Liver (tissue), 9 donors: Measurements from ENCODE around the gene SRPX2. TPM values are rescaled to one million over a fixed set of nuclear protein-coding genes. Genes with fewer than 3 reads are reported as not detected.

ENCODE experiments used
- DNase-seq: peaks from one replicate; pipeline ENCODE4 v3.0.0-alpha.2; 2017; ENCODE audit warnings: low spot score
- H3K27ac ChIP-seq, 2 donors: one replicate each; pipeline ENCODE4 v1.7.0; 2013; ENCODE audit warnings: inconsistent platforms in 2 of 2, low read length in 2 of 2, control low read depth in 1 of 2, low read depth in 1 of 2, mild to moderate bottlenecking in 1 of 2
- H3K27me3 ChIP-seq, 4 donors: one replicate each; pipeline versions ENCODE4 v1.6.1 to v1.7.0; 2013; ENCODE audit warnings: low read length in 3 of 4, inconsistent platforms in 1 of 4, mild to moderate bottlenecking in 1 of 4, moderate library complexity in 1 of 4; ENCODE audit not compliant: control insufficient read depth in 4 of 4, insufficient read depth in 4 of 4
- H3K36me3 ChIP-seq, 4 donors: one replicate each; pipeline versions ENCODE4 v1.6.1 to v1.7.0; 2013; ENCODE audit warnings: low read length in 3 of 4, mild to moderate bottlenecking in 3 of 4, low read depth in 1 of 4, moderate library complexity in 1 of 4; ENCODE audit not compliant: control insufficient read depth in 4 of 4, insufficient read depth in 3 of 4
- H3K4me1 ChIP-seq, 4 donors: one replicate each; pipeline versions ENCODE4 v1.6.1 to v1.7.0; 2013; ENCODE audit warnings: low read length in 3 of 4, mild to moderate bottlenecking in 3 of 4, moderate library complexity in 1 of 4; ENCODE audit not compliant: control insufficient read depth in 4 of 4, insufficient read depth in 4 of 4
- H3K4me3 ChIP-seq, 3 donors: one replicate each; pipeline versions ENCODE4 v1.6.1 to v1.7.0; 2013; ENCODE audit warnings: low read length in 3 of 3, control low read depth in 1 of 3, low read depth in 1 of 3, mild to moderate bottlenecking in 1 of 3
- H3K9ac ChIP-seq, 2 donors: one replicate each; pipeline ENCODE4 v1.7.0; 2013; ENCODE audit warnings: low read length in 2 of 2, mild to moderate bottlenecking in 2 of 2, moderate library complexity in 2 of 2, control low read depth in 1 of 2, low read depth in 1 of 2
- H3K9me3 ChIP-seq, 4 donors: one replicate each; pipeline versions ENCODE4 v1.6.1 to v1.7.0; 2013; ENCODE audit warnings: low read length in 3 of 4; ENCODE audit not compliant: control insufficient read depth in 4 of 4
- FOXA1 ChIP-seq: IDR thresholded peaks from 2 replicates; pipeline ENCODE4 v1.6.1; 2016; ENCODE audit warnings: antibody characterized with exemption
- GABPA ChIP-seq, 2 donors: IDR thresholded peaks in 1 of 2; conservative IDR thresholded peaks in 1 of 2; 2 replicates each; pipeline ENCODE4 v1.6.1; 2016; ENCODE audit warnings: antibody characterized with exemption in 2 of 2, mild to moderate bottlenecking in 1 of 2, moderate library complexity in 1 of 2
- JUND ChIP-seq, 2 donors: IDR thresholded peaks; 2 replicates each; pipeline ENCODE4 v1.6.1; 2016; ENCODE audit warnings: antibody characterized with exemption in 2 of 2
- RAD21 ChIP-seq, 2 donors: IDR thresholded peaks; 2 replicates each; pipeline ENCODE4 v1.6.1; 2016; ENCODE audit warnings: antibody characterized with exemption in 2 of 2, mild to moderate bottlenecking in 2 of 2
- YY1 ChIP-seq: IDR thresholded peaks from 2 replicates; pipeline ENCODE4 v1.6.1; 2016; ENCODE audit warnings: antibody characterized with exemption, mild to moderate bottlenecking
- WGBS: extraction: QIAGEN DNeasy Blood & Tissue Kit; methylation state at CpG from one replicate; pipeline ENCODE4 v1.1.7; 2013; 5-methylcytosine and 5-hydroxymethylcytosine counted together
- polyA plus RNA-seq, 2 donors: library from polyadenylated mRNA; stranded (reverse) in 1 of 2; unstranded in 1 of 2; fragments of 200-250 nt in 1 of 2; fragments of >200 nt in 1 of 2; fragmentation: Nextera tagmentation in 1 of 2; extraction: Ambion mirVana in 1 of 2; gene quantifications; one replicate each; pipeline versions ENCODE4 v1.2.1 to v1.2.3, GENCODE V29; 2013 to 2015
- total RNA-seq, 2 donors: library from RNA; depleted of rRNA; stranded (reverse); fragments of >200 nt; gene quantifications; one replicate each; pipeline ENCODE4 v1.2.3, GENCODE V29; 2014
- TF ChIP-seq, protein P1 (sequence below): IDR thresholded peaks from 2 replicates; pipeline ENCODE4 v1.6.1; 2016; ENCODE audit warnings: antibody characterized with exemption, mild to moderate bottlenecking
- TF ChIP-seq, protein P2 (sequence below): IDR thresholded peaks from 2 replicates; pipeline ENCODE4 v1.6.1; 2016; ENCODE audit warnings: antibody characterized with exemption
- TF ChIP-seq, protein P3 (sequence below): fragments of 150-350 bp; IDR thresholded peaks from 2 replicates; pipeline ENCODE4 v1.5.1; 2017; ENCODE audit warnings: improper control_type of control experiment, low read depth, low read length; ENCODE audit not compliant: missing input control
- TF ChIP-seq, protein P4 (sequence below): IDR thresholded peaks from 2 replicates; pipeline ENCODE4 v1.6.1; 2016; ENCODE audit warnings: antibody characterized with exemption
- donor health status: healthy.
- donor health status: healthy.
- donor health status: healthy.
- donor health status: healthy.
- donor health status: healthy.

The SRPX2 gene
- total and polyA plus RNA-seq, 4 donors, result 0.47 to 7.8 (median 4.7) TPM

DNA sequence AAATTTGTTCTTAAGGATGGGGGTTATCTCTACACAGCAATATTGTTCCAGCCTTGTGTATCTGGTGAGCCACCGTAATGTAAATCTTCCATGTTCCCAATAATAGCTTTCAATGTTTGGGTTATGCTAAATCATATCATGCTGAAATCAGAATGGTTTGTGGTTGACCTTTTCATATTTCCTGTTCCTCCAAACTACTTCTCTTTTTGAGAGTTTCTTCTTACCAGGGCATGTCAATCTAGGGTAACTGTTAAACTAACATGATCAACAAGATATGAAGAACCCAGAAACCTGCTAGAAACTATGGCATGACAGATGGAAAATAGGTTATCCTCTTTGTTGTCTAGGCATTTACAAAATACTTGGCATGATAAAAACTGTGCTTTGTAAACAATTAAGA is 37.2 kb upstream of the SRPX2 start (continued):
- TF ChIP-seq, protein P1, sequence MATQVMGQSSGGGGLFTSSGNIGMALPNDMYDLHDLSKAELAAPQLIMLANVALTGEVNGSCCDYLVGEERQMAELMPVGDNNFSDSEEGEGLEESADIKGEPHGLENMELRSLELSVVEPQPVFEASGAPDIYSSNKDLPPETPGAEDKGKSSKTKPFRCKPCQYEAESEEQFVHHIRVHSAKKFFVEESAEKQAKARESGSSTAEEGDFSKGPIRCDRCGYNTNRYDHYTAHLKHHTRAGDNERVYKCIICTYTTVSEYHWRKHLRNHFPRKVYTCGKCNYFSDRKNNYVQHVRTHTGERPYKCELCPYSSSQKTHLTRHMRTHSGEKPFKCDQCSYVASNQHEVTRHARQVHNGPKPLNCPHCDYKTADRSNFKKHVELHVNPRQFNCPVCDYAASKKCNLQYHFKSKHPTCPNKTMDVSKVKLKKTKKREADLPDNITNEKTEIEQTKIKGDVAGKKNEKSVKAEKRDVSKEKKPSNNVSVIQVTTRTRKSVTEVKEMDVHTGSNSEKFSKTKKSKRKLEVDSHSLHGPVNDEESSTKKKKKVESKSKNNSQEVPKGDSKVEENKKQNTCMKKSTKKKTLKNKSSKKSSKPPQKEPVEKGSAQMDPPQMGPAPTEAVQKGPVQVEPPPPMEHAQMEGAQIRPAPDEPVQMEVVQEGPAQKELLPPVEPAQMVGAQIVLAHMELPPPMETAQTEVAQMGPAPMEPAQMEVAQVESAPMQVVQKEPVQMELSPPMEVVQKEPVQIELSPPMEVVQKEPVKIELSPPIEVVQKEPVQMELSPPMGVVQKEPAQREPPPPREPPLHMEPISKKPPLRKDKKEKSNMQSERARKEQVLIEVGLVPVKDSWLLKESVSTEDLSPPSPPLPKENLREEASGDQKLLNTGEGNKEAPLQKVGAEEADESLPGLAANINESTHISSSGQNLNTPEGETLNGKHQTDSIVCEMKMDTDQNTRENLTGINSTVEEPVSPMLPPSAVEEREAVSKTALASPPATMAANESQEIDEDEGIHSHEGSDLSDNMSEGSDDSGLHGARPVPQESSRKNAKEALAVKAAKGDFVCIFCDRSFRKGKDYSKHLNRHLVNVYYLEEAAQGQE, result no peak
- TF ChIP-seq, protein P2, sequence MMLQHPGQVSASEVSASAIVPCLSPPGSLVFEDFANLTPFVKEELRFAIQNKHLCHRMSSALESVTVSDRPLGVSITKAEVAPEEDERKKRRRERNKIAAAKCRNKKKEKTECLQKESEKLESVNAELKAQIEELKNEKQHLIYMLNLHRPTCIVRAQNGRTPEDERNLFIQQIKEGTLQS, result no peak
- no peak for TF ChIP-seq JUND (IDR thresholded peaks at IDR 0.05)

DNA sequence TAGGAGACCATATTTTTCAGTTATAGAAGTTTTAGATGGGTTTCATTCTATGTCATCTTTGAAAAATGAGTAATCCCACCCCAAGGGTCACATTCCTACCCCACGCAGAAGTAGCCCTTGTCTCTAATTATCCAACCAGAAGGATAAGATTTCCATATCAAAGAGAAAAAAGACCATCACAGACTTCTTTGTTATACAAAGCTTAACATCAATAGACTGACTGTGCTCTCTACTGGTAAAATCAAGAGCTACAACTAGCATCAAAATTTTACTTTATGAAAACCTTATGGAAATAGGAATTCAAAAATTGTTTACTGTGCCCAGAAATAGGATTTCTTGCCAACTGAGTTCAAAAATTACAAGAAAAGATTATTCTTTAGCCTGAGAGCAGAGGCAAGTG is 34.4 kb upstream of the SRPX2 start:
- 43% methylated on average over 1 of the region's 1 CpG for WGBS
- no peak overlapping the region for H3K9ac ChIP-seq
- TF ChIP-seq, protein P3, sequence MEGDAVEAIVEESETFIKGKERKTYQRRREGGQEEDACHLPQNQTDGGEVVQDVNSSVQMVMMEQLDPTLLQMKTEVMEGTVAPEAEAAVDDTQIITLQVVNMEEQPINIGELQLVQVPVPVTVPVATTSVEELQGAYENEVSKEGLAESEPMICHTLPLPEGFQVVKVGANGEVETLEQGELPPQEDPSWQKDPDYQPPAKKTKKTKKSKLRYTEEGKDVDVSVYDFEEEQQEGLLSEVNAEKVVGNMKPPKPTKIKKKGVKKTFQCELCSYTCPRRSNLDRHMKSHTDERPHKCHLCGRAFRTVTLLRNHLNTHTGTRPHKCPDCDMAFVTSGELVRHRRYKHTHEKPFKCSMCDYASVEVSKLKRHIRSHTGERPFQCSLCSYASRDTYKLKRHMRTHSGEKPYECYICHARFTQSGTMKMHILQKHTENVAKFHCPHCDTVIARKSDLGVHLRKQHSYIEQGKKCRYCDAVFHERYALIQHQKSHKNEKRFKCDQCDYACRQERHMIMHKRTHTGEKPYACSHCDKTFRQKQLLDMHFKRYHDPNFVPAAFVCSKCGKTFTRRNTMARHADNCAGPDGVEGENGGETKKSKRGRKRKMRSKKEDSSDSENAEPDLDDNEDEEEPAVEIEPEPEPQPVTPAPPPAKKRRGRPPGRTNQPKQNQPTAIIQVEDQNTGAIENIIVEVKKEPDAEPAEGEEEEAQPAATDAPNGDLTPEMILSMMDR, result peak; percentile 8
- TF ChIP-seq, protein P4, sequence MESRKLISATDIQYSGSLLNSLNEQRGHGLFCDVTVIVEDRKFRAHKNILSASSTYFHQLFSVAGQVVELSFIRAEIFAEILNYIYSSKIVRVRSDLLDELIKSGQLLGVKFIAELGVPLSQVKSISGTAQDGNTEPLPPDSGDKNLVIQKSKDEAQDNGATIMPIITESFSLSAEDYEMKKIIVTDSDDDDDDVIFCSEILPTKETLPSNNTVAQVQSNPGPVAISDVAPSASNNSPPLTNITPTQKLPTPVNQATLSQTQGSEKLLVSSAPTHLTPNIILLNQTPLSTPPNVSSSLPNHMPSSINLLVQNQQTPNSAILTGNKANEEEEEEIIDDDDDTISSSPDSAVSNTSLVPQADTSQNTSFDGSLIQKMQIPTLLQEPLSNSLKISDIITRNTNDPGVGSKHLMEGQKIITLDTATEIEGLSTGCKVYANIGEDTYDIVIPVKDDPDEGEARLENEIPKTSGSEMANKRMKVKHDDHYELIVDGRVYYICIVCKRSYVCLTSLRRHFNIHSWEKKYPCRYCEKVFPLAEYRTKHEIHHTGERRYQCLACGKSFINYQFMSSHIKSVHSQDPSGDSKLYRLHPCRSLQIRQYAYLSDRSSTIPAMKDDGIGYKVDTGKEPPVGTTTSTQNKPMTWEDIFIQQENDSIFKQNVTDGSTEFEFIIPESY, result no peak
- TF ChIP-seq RAD21 (IDR thresholded peaks at IDR 0.05) (peak in 1 of 2 donors; percentile 21), YY1 (no peak), FOXA1 (no peak), GABPA (IDR thresholded peaks at IDR 0.05 in 1 of 2, conservative IDR thresholded peaks at IDR 0.05 in 1 of 2) (no peak)

DNA sequence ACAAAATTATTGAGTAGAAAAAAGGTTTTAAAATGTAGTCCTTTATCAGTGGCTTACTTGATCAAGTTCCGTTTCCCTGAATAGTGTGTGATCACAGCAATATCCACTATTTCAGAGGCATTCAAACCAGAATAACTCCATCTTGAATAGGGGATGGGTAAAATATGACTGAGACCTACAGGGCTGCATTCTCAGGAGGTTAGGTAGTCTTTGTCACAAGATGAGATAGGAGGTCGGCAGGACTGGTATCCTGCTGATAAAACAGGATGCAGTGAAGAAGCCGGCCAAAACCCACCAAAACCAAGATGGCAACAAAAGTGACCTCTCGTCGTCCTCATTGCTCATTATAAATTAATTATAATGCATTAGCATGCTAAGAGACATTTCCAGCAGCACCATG is 32.0 kb upstream of the SRPX2 start:
- H3K27me3 ChIP-seq, result peaks cover 0 to 2% (median 0%) of the 10 kb centered on the region in 4 donors

More for the DNA sequence above, 34.4 kb upstream of the SRPX2 start:
- no peak for DNase-seq
- Histone ChIP-seq H3K36me3 (no peaks in the 10 kb centered on the region), H3K4me3 (no peak overlapping the region), H3K4me1 (no peaks in the 10 kb centered on the region), H3K27me3 (peaks cover 0 to 2% (median 0%) of the 10 kb centered on the region in 4 donors), H3K27ac (no peak overlapping the region), H3K9me3 (no peaks in the 10 kb centered on the region)

More for the DNA sequence above, 32.0 kb upstream of the SRPX2 start:
- H3K27ac ChIP-seq, result no peak overlapping the region
- H3K9ac ChIP-seq, result no peak overlapping the region
- H3K36me3 ChIP-seq, result no peaks in the 10 kb centered on the region
- TF ChIP-seq, protein P1, result no peak
- H3K4me3 ChIP-seq, result no peak overlapping the region
- H3K9me3 ChIP-seq, result no peaks in the 10 kb centered on the region
- DNase-seq, result no peak
- 89% methylated on average over 5 of the region's 5 CpGs for WGBS
- H3K4me1 ChIP-seq, result no peaks in the 10 kb centered on the region
